Epithelial cell of proximal tubule (primary cell): ENCODE data around the gene HOXB6. TPM values are rescaled to one million over a fixed set of nuclear protein-coding genes. Genes with fewer than 3 reads are reported as not detected.

Experiments
- DNase-seq: peaks from one replicate; pipeline ENCODE4 v3.0.0-alpha.2; 2011; ENCODE audit warnings: low read depth
- H3K4me3 ChIP-seq: 2 replicates; pipeline ENCODE4 v1.5.1; 2011; ENCODE audit warnings: low read depth, mild to moderate bottlenecking, low read length
- CTCF ChIP-seq: conservative IDR thresholded peaks from 2 replicates; pipeline ENCODE4 v1.5.1; 2012; ENCODE audit warnings: low read depth, mild to moderate bottlenecking, low read length
- total RNA-seq: library from RNA; depleted of rRNA; stranded (reverse); fragments of >200 nt; gene quantifications from 2 replicates; pipeline ENCODE4 v1.2.3, GENCODE V29; 2015

HOXB6 gene
- total RNA-seq, 1 donor from 2014 or later: 55.6 TPM

GRCh38 chr17:48586355-48587258 is 18.2 kb downstream of the HOXB6 start:
- DNase-seq: no peak
- TF ChIP-seq CTCF: no peak
- H3K4me3 ChIP-seq: peak overlapping the region; percentile 74

- TF ChIP-seq CTCF: no peak
- H3K4me3 ChIP-seq: peak overlapping the region; percentile 74
- DNase-seq: no peak
Measured at GRCh38 chr17:48584223-48584741, 20.5 kb downstream of the HOXB6 start.

DNA sequence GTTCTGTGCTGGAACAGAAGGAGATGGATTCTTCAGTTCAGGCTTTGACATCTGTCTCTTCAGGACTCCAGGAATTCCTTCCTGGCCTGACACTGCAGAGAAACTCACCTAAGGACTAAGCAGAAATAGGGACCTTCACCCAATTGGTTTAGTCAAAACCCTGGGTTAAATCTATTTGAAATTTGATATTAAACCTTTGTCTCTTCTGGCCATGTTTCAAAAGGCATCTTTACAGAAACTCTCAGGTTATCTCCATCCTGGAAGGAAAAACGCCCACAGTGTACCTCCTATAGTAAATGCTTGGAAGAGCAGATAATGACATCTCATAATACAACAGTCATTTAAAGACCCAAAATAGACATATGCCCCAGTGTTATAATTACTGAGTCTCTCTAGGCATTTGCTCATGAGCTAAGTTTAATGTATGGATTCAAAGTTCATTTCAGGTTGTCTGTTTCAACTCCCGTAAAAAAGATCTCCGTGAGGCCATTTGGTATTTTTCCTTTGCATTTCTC is 21.0 kb downstream of the HOXB6 start:
- peak overlapping the region; percentile 74 for H3K4me3 ChIP-seq
- DNase-seq: no peak
- TF ChIP-seq CTCF: no peak

DNA sequence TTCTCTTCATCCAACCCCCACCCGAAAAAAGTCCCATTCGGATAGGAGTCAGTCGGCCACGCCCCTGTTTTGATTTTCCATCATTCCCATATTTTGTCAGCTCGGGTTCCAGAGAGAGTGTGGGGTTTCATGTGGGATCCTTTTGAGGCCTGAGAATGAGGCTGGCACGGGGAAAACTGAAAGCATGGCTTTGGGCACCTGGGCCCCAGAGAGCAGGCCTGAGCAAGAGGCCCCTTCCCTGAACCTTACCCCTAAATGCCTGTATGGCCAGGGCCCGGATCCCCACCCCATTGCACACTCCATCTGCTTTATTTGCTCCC is 22.1 kb downstream of the HOXB6 start:
- peak overlapping the region; percentile 74 for H3K4me3 ChIP-seq
- DNase-seq: no peak

DNA sequence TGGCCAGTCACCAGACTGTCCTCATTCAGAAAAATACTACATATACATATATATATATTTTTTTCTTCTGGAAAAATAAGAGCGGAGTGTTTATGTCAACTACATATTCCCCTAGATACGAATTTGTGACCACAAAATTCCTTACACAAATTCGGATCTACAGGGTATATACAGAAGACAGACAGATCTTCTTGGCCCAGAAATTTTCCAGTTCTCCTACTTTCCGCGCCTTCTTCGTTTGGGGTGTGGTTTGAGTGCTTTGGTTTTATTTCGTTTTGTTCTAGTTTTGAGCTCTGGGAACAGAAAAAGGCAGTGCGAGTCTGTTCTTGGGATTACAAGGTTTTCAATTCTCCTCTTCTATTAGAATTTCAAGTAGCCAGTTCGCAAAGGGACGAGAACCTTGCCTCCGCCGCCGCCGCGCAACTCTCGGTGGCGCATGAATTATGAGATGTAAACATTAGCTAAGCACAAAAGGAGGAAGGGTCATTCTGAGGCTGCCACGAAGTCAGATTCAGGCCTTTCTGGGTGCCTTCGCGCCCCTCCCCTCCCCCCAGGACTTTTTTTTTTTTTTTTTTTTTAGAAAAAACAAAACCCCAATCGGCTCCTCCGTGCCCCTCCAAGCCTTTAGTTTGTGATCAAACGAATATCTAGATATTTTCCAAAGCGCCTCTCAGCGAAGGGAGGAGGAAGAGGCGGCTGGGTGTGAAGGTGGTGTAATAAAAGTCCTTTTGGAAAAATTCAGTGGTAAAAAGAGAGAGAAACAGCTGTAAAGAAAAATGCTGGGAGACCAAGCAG is 24.8 kb downstream of the HOXB6 start:
- DNase-seq: no peak
- H3K4me3 ChIP-seq: peak overlapping the region; percentile 74
- TF ChIP-seq CTCF: no peak

More for the DNA sequence above, 22.1 kb downstream of the HOXB6 start:
- no peak for TF ChIP-seq CTCF

DNA sequence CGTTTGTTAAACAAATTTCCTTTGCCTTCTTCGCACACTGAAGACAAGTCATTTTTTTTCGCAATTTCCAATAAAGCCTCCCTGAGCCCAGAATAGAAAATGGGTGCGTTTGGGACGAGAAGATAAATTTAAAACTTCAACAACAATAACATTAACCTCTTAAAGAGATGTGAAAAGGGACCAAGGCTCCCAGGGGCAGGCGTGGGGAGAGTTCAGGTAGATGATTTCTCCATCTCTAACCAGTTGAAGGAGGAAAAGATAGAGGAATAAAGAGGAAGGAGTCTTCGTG is 25.4 kb downstream of the HOXB6 start:
- H3K4me3 ChIP-seq: peak overlapping the region; percentile 74
- no peak for DNase-seq
- no peak for TF ChIP-seq CTCF
